Measurements from ENCODE around the gene ANKDD1B.

ANKDD1B gene

GRCh38 chr5:75616371-75616881, 5.2 kb downstream of the ANKDD1B start:
- DNase-seq (ENCODE audit: low read depth in 2 of 2, low spot score in 1 of 2) = no peak

- no peak for DNase-seq (ENCODE audit: low read depth in 2 of 2, low spot score in 1 of 2)
Observed at GRCh38 chr5:75616971-75617621, 5.8 kb downstream of the ANKDD1B start.

- no peak for DNase-seq (ENCODE audit: low read depth in 2 of 2, low spot score in 1 of 2)
Observed at GRCh38 chr5:75617736-75618352, 6.6 kb downstream of the ANKDD1B start.

- no peak for DNase-seq (ENCODE audit: low read depth in 2 of 2, low spot score in 1 of 2)
Observed at GRCh38 chr5:75620184-75620959, 9.1 kb downstream of the ANKDD1B start.

- no peak for DNase-seq (ENCODE audit: low read depth in 2 of 2, low spot score in 1 of 2)
Observed at GRCh38 chr5:75622564-75622963, 11.3 kb downstream of the ANKDD1B start.

GRCh38 chr5:75623846-75624245, 12.6 kb downstream of the ANKDD1B start:
- DNase-seq (ENCODE audit: low read depth in 2 of 2, low spot score in 1 of 2) = no peak

- no peak for DNase-seq (ENCODE audit: low read depth in 2 of 2, low spot score in 1 of 2)
Observed at GRCh38 chr5:75626959-75627358, 15.7 kb downstream of the ANKDD1B start.

GRCh38 chr5:75627801-75628200, 16.5 kb downstream of the ANKDD1B start:
- no peak for DNase-seq (ENCODE audit: low read depth in 2 of 2, low spot score in 1 of 2)

- no peak for DNase-seq (ENCODE audit: low read depth in 2 of 2, low spot score in 1 of 2)
Observed at GRCh38 chr5:75630875-75631274, 19.6 kb downstream of the ANKDD1B start.

- DNase-seq (ENCODE audit: low read depth in 2 of 2, low spot score in 1 of 2) = no peak
Observed at GRCh38 chr5:75632321-75632720, 21.1 kb downstream of the ANKDD1B start.

- DNase-seq (ENCODE audit: low read depth in 2 of 2, low spot score in 1 of 2) = no peak
Observed at GRCh38 chr5:75637949-75638348, 26.7 kb downstream of the ANKDD1B start.

- DNase-seq (ENCODE audit: low read depth in 2 of 2, low spot score in 1 of 2) = no peak
Observed at GRCh38 chr5:75639535-75640311, 28.5 kb downstream of the ANKDD1B start.

- DNase-seq (ENCODE audit: low read depth in 2 of 2, low spot score in 1 of 2) = no peak
Observed at GRCh38 chr5:75640395-75640794, 29.1 kb downstream of the ANKDD1B start.

GRCh38 chr5:75640826-75641225, 29.6 kb downstream of the ANKDD1B start:
- no peak for DNase-seq (ENCODE audit: low read depth in 2 of 2, low spot score in 1 of 2)

- no peak for DNase-seq (ENCODE audit: low read depth in 2 of 2, low spot score in 1 of 2)
Observed at GRCh38 chr5:75648712-75649111, 37.5 kb downstream of the ANKDD1B start.

- no peak for DNase-seq (ENCODE audit: low read depth in 2 of 2, low spot score in 1 of 2)
Observed at GRCh38 chr5:75651575-75652238, 40.5 kb downstream of the ANKDD1B start.

GRCh38 chr5:75653521-75653920, 42.3 kb downstream of the ANKDD1B start:
- no peak for DNase-seq (ENCODE audit: low read depth in 2 of 2, low spot score in 1 of 2)

- DNase-seq (ENCODE audit: low read depth in 2 of 2, low spot score in 1 of 2) = no peak
Observed at GRCh38 chr5:75654693-75655295, 43.5 kb downstream of the ANKDD1B start.

GRCh38 chr5:75656311-75657003, 45.2 kb downstream of the ANKDD1B start:
- DNase-seq (ENCODE audit: low read depth in 2 of 2, low spot score in 1 of 2) = no peak

All from stimulated activated CD8-positive, alpha-beta memory T cell treated with anti-CD3 and anti-CD28 coated beads, Interleukin-4, amount 100 ng/mL, for 4 hours (primary cell).